Bronchus fibroblast of lung (primary cell): ENCODE data around the gene MAGEA12. TPM values are rescaled to one million over a fixed set of nuclear protein-coding genes. Genes with fewer than 3 reads are reported as not detected.

ENCODE experiments used
- total RNA-seq: library from RNA; depleted of rRNA; stranded (reverse); fragments of >200 nt; gene quantifications from 2 replicates; pipeline ENCODE4 v1.2.3, GENCODE V29; 2015

Gene MAGEA12
- total RNA-seq: not detected in 2 replicates

DNA sequence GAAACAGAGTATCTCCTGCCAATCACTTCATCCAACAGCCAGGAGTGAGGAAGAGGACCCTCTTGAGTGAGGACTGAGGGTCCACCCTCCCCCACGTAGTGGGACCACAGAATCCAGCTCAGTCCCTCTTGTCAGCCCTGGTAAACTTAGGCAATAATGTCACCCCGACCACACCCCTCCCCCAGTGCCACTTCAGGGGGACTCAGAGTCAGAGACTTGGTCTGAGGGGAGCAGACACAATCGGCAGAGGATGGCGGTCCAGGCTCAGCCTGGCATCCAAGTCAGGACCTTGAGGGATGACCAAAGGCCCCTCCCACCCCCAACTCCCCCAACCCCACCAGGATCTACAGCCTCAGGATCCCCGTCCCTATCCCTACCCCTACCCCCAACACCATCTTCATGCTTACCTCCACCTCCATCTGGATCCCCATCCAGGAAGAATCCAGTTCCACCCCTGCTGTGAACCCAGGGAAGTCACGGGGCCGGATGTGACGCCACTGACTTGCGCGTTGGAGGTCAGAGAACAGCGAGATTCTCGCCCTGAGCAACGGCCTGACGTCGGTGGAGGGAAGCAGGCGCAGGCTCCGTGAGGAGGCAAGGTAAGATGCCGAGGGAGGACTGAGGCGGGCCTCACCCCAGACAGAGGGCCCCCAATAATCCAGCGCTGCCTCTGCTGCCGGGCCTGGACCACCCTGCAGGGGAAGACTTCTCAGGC, at the start of gene MAGEA12, which contains the start of gene CSAG1:
Gene MAGEA12 (plus strand): TSS at position 497 of the 715 bp plus-strand sequence. CDS start 2,405 bp downstream, outside the sequence.
Gene CSAG1 (minus strand): TSS at position 461 of the 715 bp plus-strand sequence. CDS start 1,261 bp downstream, outside the sequence.

DNA sequence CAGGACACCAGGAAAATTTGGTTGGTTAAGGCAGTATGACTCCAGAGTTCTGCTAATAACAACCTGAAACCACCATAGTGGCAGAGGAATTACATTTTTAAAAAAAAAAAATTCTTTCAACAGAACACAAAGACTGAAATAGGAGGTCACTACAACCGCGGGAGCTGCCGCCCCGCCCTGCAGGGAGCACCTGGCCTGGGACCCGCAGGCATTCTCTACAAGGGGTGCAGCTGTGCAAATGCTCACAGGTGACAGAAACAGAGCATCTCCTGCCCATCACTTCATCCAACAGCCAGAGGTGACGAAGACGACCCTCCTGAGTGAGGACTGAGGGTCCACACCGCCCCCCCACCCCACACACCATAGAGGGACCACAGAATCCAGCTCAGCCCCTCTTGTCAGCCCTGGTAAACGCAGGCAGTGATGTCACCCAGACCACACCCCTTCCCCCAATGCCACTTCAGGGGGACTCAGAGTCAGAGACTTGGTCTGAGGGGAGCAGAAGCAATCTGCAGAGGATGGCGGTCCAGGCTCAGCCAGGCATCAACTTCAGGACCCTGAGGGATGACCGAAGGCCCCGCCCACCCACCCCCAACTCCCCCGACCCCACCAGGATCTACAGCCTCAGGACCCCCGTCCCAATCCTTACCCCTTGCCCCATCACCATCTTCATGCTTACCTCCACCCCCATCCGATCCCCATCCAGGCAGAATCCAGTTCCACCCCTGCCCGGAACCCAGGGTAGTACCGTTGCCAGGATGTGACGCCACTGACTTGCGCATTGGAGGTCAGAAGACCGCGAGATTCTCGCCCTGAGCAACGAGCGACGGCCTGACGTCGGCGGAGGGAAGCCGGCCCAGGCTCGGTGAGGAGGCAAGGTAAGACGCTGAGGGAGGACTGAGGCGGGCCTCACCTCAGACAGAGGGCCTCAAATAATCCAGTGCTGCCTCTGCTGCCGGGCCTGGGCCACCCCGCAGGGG, 35.3 kb upstream of the MAGEA12 start, which contains the start of gene MAGEA3:
Gene MAGEA3 (plus strand): TSS at position 843 of the 980 bp plus-strand sequence. CDS start 2,039 bp downstream, outside the sequence.

GRCh38 chrX:152709173-152709572, 24.4 kb upstream of the MAGEA12 start, which contains the start of gene CSAG2:
Gene CSAG2 (minus strand): TSS chrX:152709273. CDS start chrX:152709112, 161 bp downstream.

GRCh38 chrX:152713815-152714787, 19.5 kb upstream of the MAGEA12 start, which contains the start of gene MAGEA2B:
Gene MAGEA2B (plus strand): TSS chrX:152714628. CDS start chrX:152717107, 2,479 bp downstream.

DNA sequence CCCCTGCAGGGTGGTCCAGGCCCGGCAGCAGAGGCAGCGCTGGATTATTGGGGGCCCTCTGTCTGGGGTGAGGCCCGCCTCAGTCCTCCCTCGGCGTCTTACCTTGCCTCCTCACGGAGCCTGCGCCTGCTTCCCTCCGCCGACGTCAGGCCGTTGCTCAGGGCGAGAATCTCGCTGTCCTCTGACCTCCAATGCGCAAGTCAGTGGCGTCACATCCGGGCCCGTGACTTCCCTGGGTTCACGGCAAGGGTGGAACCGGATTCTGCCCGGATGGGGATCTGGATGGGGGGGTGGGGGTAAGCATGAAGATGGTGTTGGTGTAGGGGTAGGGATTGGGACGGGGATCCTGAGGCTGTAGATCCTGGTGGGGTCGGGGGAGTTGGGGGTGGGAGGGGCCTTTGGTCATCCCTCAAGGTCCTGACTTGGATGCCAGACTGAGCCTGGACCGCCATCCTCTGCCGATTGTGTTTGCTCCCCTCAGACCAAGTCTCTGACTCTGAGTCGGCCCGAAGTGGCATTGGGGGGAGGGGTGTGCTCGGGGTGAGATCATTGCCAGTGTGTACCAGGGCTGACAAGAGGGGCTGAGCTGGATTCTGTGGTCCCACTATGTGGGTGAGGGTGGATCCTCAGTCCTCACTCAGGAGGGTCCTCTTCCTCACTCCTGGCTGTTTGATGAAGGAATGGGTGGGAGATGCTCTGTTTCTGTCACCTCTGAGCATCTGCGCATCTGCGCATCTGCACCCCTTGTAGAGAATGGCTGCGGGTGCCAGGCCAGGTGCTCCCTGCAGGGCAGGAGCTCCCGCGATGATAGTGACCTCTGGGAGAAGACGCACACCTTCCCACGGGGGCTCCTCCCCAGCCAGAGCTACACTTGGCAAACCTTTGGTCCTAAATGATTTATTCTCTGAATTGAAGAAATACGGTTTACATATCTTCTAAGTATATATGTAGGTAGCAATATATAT, 20.4 kb downstream of the MAGEA12 start, which contains the start of gene MAGEA2:
Gene MAGEA2 (minus strand): TSS at position 157 of the 965 bp plus-strand sequence. CDS start 2,479 bp downstream, outside the sequence.

DNA sequence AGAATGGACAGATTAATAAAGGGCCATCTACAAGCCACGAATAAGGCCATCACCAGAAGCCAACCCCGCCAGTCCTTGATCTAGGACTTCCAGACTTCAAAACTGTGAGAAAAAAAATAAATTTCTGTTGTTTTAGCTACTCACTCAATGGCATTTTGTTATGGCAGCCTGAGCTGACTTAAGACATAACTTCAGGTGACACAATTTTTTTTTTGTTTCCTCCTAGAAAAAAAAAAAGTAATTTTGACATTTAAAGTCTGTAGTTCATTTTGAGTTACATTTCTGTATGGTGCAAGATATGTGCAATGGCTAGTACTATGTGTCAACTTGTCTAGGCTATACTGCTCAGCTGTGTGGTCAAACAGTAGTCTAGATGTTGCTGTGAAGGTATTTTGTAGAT, 25.4 kb downstream of the MAGEA12 start, which contains the start of gene CSAG3:
Gene CSAG3 (plus strand): TSS at position 301 of the 400 bp plus-strand sequence.

DNA sequence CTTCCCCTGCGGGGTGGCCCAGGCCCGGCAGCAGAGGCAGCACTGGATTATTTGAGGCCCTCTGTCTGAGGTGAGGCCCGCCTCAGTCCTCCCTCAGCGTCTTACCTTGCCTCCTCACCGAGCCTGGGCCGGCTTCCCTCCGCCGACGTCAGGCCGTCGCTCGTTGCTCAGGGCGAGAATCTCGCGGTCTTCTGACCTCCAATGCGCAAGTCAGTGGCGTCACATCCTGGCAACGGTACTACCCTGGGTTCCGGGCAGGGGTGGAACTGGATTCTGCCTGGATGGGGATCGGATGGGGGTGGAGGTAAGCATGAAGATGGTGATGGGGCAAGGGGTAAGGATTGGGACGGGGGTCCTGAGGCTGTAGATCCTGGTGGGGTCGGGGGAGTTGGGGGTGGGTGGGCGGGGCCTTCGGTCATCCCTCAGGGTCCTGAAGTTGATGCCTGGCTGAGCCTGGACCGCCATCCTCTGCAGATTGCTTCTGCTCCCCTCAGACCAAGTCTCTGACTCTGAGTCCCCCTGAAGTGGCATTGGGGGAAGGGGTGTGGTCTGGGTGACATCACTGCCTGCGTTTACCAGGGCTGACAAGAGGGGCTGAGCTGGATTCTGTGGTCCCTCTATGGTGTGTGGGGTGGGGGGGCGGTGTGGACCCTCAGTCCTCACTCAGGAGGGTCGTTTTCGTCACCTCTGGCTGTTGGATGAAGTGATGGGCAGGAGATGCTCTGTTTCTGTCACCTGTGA, 36.2 kb downstream of the MAGEA12 start, which contains the start of gene MAGEA6:
Gene MAGEA6 (minus strand): TSS at position 141 of the 741 bp plus-strand sequence. CDS start 2,039 bp downstream, outside the sequence.

Other genes starting within 250 kb of the MAGEA12 start
- gene GABRQ, start 95.9 kb upstream of the MAGEA12 start, total RNA-seq: under 0.01 and 0.15 TPM in 2 replicates
- not detected in 2 replicates for gene MAGEA3, start 35.0 kb upstream of the MAGEA12 start, total RNA-seq
- not detected in 2 replicates for gene CSAG2, start 24.5 kb upstream of the MAGEA12 start, total RNA-seq
- not detected in 2 replicates for gene MAGEA2B, start 19.1 kb upstream of the MAGEA12 start, total RNA-seq
- gene CSAG1, start within 50 bp of the MAGEA12 start, total RNA-seq: not detected in 2 replicates
- not detected in 2 replicates for gene MAGEA2, start 20.1 kb downstream of the MAGEA12 start, total RNA-seq
- not detected in 2 replicates for gene CSAG3, start 25.5 kb downstream of the MAGEA12 start, total RNA-seq
- gene MAGEA6, start 35.9 kb downstream of the MAGEA12 start, total RNA-seq: not detected in 2 replicates
- gene CETN2, start 97.0 kb downstream of the MAGEA12 start, total RNA-seq: 36.7 and 39.3 TPM in 2 replicates
- 55.8 and 60.1 TPM in 2 replicates for gene NSDHL, start 97.3 kb downstream of the MAGEA12 start, total RNA-seq
- gene ZNF185, start 164.3 kb downstream of the MAGEA12 start, total RNA-seq: 6.2 and 6.6 TPM in 2 replicates